ENCODE data around the gene STRN3.
"Not testable (repeated sequence)": the region's sequence is repeated elsewhere in the genome, so short reads cannot be mapped to it uniquely, and the experiment has no call there.

STRN3 gene

GRCh38 chr14:31009836-31010574 lies 16.2 kb downstream of the STRN3 start:
- peaks cover 4% of the 10 kb centered on the region for H3K36me3 ChIP-seq
- no peaks in the 10 kb centered on the region for H3K9me3 ChIP-seq
- no peak overlapping the region for H3K4me3 ChIP-seq (ENCODE audit: low read depth, low read length)
- H3K4me1 ChIP-seq = no peaks in the 10 kb centered on the region
- TF ChIP-seq CTCF (IDR thresholded peaks at IDR 0.05; ENCODE audit: low read depth, low read length) = no peak
- no peaks in the 10 kb centered on the region for H3K27me3 ChIP-seq
- DNase-seq = no peak

- Histone ChIP-seq H3K27me3 (no peaks in the 10 kb centered on the region), H3K4me1 (no peaks in the 10 kb centered on the region), H3K36me3 (peaks cover 5% of the 10 kb centered on the region; the same call in 1 of the 2 replicates), H3K4me3 (ENCODE audit: low read depth, low read length) (no peak overlapping the region), H3K9me3 (no peaks in the 10 kb centered on the region)
- no peak for DNase-seq
- TF ChIP-seq CTCF (IDR thresholded peaks at IDR 0.05; ENCODE audit: low read depth, low read length) = no peak
These were observed 19.5 kb downstream of the STRN3 start for GRCh38 chr14:31006703-31007102.

DNA sequence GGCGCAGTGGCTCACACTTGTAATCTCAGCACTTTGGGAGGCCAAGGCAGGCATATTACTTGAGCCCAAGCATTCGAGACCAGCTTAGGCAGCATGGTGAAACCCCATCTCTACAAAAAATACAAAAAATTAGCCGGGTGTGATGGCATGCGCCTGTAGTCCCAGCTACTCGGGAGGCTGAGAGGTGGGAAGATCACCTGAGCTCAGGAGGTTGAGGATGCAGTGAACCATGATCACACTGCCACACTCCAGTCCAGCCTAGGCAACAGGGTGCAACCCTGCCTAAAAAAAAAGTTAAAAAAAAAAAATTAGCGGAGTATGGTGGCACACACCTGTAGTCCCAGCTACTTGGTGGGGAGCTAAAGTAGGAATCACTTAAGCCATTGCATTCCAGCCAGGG lies 22.2 kb downstream of the STRN3 start:
- DNase-seq; H3K4me1 ChIP-seq; H3K36me3 ChIP-seq; H3K9me3 ChIP-seq; H3K4me3 ChIP-seq (ENCODE audit: low read depth, low read length); H3K27me3 ChIP-seq: not testable (repeated sequence)

DNA sequence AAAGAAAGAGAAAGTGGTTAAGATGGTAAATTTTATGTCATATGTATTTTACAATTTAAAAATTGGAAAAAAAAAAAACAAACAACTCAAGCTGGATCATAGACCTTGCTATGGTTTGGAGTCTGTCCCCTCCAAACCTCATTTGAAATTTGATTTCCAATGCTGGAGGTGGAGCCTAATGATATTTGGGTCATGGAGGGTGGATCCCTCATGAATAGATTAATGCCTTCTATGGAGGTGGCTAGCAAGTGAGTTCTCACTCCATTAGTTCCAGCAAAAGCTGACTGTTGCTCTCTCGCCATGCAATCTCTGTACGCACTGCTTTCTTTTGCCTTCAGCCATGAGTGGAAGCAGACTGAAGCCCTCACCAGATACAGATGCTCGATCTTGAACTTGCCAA lies 22.9 kb downstream of the STRN3 start:
- Histone ChIP-seq H3K27me3 (no peaks in the 10 kb centered on the region), H3K4me1 (no peaks in the 10 kb centered on the region; the same call in 1 of the 2 replicates), H3K4me3 (ENCODE audit: low read depth, low read length) (no peak overlapping the region), H3K36me3 (peaks cover 5% of the 10 kb centered on the region; the same call in 1 of the 2 replicates), H3K9me3 (no peaks in the 10 kb centered on the region)
- TF ChIP-seq CTCF (IDR thresholded peaks at IDR 0.05; ENCODE audit: low read depth, low read length) = no peak
- no peak for DNase-seq

- no peaks in the 10 kb centered on the region for H3K9me3 ChIP-seq
- no peak for DNase-seq
- H3K36me3 ChIP-seq = peaks cover 5% of the 10 kb centered on the region; the same call in 1 of the 2 replicates
- H3K27me3 ChIP-seq = no peaks in the 10 kb centered on the region
- H3K4me3 ChIP-seq (ENCODE audit: low read depth, low read length) = no peak overlapping the region
- TF ChIP-seq CTCF (IDR thresholded peaks at IDR 0.05; ENCODE audit: low read depth, low read length) = no peak
- H3K4me1 ChIP-seq = peaks cover 4% of the 10 kb centered on the region
These were observed 24.9 kb downstream of the STRN3 start for GRCh38 chr14:31001339-31001658.

DNA sequence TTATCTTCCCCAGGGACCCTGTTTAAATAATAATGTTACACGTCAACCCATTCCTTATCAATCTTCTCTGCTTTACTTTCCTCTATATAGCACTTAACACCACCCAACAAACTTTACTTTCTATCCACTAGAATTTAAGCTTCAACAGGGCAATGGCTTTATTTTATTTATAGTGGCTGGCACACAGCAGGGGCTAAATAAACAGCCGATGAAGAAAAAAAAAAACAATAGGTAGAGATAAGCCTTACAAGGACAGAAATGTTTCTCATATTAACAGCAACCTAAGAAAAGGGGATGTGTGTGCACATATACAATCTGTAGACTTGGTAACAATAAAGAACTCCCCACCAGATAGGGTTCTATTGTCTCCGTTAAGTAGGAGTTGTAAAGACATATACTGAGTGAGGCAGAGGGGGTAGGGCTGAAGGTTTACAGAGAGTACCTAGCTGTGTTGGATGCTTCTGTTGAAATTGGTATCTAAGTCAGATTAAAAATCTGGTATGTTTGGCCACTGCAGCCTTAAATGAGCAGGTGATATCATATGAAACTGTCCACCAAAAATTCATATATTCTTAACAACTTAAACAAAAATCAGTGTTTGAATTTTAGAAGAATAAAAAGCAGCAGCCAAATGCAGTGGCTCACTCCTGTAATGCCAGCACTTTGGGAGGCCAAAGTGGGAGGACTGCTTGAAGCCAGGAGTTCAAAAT lies 25.4 kb downstream of the STRN3 start:
- Histone ChIP-seq H3K4me1 (peaks cover 4% of the 10 kb centered on the region), H3K27me3 (no peaks in the 10 kb centered on the region), H3K9me3 (no peaks in the 10 kb centered on the region), H3K4me3 (ENCODE audit: low read depth, low read length) (no peak overlapping the region), H3K36me3 (peaks cover 5% of the 10 kb centered on the region; the same call in 1 of the 2 replicates)
- DNase-seq = no peak
- no peak for TF ChIP-seq CTCF (IDR thresholded peaks at IDR 0.05; ENCODE audit: low read depth, low read length)

All from BE2C (cell line).